IMR-90 (cell line): Measurements from ENCODE around the gene CCDC182. TPM values are rescaled to one million over a fixed set of nuclear protein-coding genes. Genes with fewer than 3 reads are reported as not detected.

ENCODE experiments used
- ATAC-seq: fragments of 200-7000 bp; cut with Tn5 transposase; 2 replicates; pipeline ENCODE4 v1.9.1; 2020; ENCODE audit warnings: low read depth, mild to moderate bottlenecking, moderate library complexity
- BruUV-seq: library from RNA; stranded (reverse); fragments of 400-500 nt; replicated peaks from 2 replicates; lab custom pipeline; 2021; lab: Mats Ljungman, UMichigan
- CTCF ChIA-PET: fragments of 300-600 bp; formaldehyde crosslinking; extraction: SDS; loops from one replicate; lab custom pipeline; 2021; ENCODE audit warnings: antibody characterized with exemption; lab: Yijun Ruan, JAX
- POLR2A ChIA-PET: fragments of 300-600 bp; sonication (Branson Sonifier 250); formaldehyde crosslinking; loops from one replicate; lab custom pipeline; 2022; ENCODE audit warnings: antibody characterized with exemption; ENCODE audit not compliant: unreplicated experiment; lab: Charles Lee
- DNase-seq: peaks from one replicate; pipeline ENCODE4 v3.0.0; 2013
- H2AFZ ChIP-seq: replicated peaks from 2 replicates; pipeline ENCODE3; 2013; ENCODE audit warnings: low read length, mild to moderate bottlenecking; ENCODE audit not compliant: poor library complexity
- H2AK5ac ChIP-seq: 2 replicates; pipeline ENCODE4 v1.6.1; 2013; ENCODE audit warnings: low read depth, low read length, inconsistent platforms
- H2AK9ac ChIP-seq: replicated peaks from 2 replicates; pipeline ENCODE3; 2013; ENCODE audit warnings: mild to moderate bottlenecking, low read depth, low read length, moderate library complexity; ENCODE audit not compliant: poor library complexity
- H2BK120ac ChIP-seq: 2 replicates; pipeline ENCODE4 v1.6.1; 2013; ENCODE audit warnings: low read depth, low read length, inconsistent platforms
- H2BK15ac ChIP-seq: 3 replicates; pipeline ENCODE4 v1.6.1; 2013; ENCODE audit warnings: low read depth, low read length, inconsistent platforms
- H2BK20ac ChIP-seq: 2 replicates; pipeline ENCODE4 v1.6.1; 2013; ENCODE audit warnings: low read depth, mild to moderate bottlenecking, inconsistent platforms, low read length, moderate library complexity
- H2BK5ac ChIP-seq: 2 replicates; pipeline ENCODE4 v1.6.1; 2013; ENCODE audit warnings: mild to moderate bottlenecking, low read depth, low read length, inconsistent platforms; ENCODE audit not compliant: poor library complexity, severe bottlenecking
- H3K14ac ChIP-seq: replicated peaks from 2 replicates; pipeline ENCODE4 v1.6.1; 2013; ENCODE audit warnings: low read depth, low read length, inconsistent platforms
- H3K18ac ChIP-seq: 2 replicates; pipeline ENCODE4 v1.6.1; 2013; ENCODE audit warnings: low read depth, low read length, control low read depth
- H3K23ac ChIP-seq: 2 replicates; pipeline ENCODE4 v1.6.1; 2013; ENCODE audit warnings: low read depth, low read length, inconsistent platforms
- H3K27ac ChIP-seq: 2 replicates; pipeline ENCODE4 v1.5.1; 2013; ENCODE audit warnings: mild to moderate bottlenecking, control low read depth, low read length; ENCODE audit not compliant: insufficient read depth
- H3K27me3 ChIP-seq: 2 replicates; pipeline ENCODE4 v1.6.1; 2013; ENCODE audit warnings: low read length; ENCODE audit not compliant: control insufficient read depth, insufficient read depth
- H3K36me3 ChIP-seq: 2 replicates; pipeline ENCODE4 v1.6.1; 2013; ENCODE audit warnings: low read length, mixed read lengths; ENCODE audit not compliant: control insufficient read depth, insufficient read depth
- H3K4ac ChIP-seq: 2 replicates; pipeline ENCODE4 v1.6.1; 2013; ENCODE audit warnings: low read depth, low read length, inconsistent platforms
- H3K4me1 ChIP-seq: 2 replicates; pipeline ENCODE4 v1.6.1; 2013; ENCODE audit warnings: low read length, mixed read lengths; ENCODE audit not compliant: control insufficient read depth, insufficient read depth
- H3K4me2 ChIP-seq: 2 replicates; pipeline ENCODE4 v1.6.1; 2013; ENCODE audit warnings: low read depth, mild to moderate bottlenecking, control low read depth, low read length, moderate library complexity
- H3K4me3 ChIP-seq: 2 replicates; pipeline ENCODE4 v1.5.1; 2013; ENCODE audit warnings: low read depth, mild to moderate bottlenecking, control low read depth, low read length, moderate library complexity; ENCODE audit not compliant: insufficient read depth
- H3K56ac ChIP-seq: 2 replicates; pipeline ENCODE4 v1.6.1; 2013; ENCODE audit warnings: low read length, inconsistent platforms; ENCODE audit not compliant: insufficient read depth; ENCODE audit errors: extremely low read depth
- H3K79me1 ChIP-seq, 2 experiments: 2 replicates each; pipeline ENCODE4 v1.6.1; 2013; ENCODE audit warnings: low read length in 2 of 2, inconsistent platforms in 1 of 2, low read depth in 1 of 2
- H3K9ac ChIP-seq: 2 replicates; pipeline ENCODE4 v1.6.1; 2013; ENCODE audit warnings: low read depth, low read length, control low read depth
- H3K9me1 ChIP-seq: 2 replicates; pipeline ENCODE4 v1.6.1; 2013; ENCODE audit warnings: low read length, inconsistent platforms; ENCODE audit not compliant: insufficient read depth
- H3K9me3 ChIP-seq: 2 replicates; pipeline ENCODE4 v1.6.1; 2013; ENCODE audit warnings: low read length; ENCODE audit not compliant: control insufficient read depth, insufficient read depth
- H4K20me1 ChIP-seq: 2 replicates; pipeline ENCODE4 v1.6.1; 2013; ENCODE audit warnings: low read length, inconsistent platforms; ENCODE audit not compliant: insufficient read depth
- H4K5ac ChIP-seq: 2 replicates; pipeline ENCODE4 v1.6.1; 2013; ENCODE audit warnings: mild to moderate bottlenecking, low read depth, low read length, control low read depth
- H4K8ac ChIP-seq, 2 experiments: 2 replicates each; pipeline ENCODE4 v1.6.1; 2013; ENCODE audit warnings: low read depth in 2 of 2, low read length in 2 of 2, control low read depth in 1 of 2, inconsistent platforms in 1 of 2
- H4K91ac ChIP-seq: 2 replicates; pipeline ENCODE4 v1.6.1; 2013; ENCODE audit warnings: low read depth, low read length, inconsistent platforms; ENCODE audit not compliant: insufficient read depth
- BHLHE40 ChIP-seq: fragments of 150-350 bp; IDR thresholded peaks from 2 replicates; pipeline ENCODE4 v1.6.1; 2016; ENCODE audit warnings: mild to moderate bottlenecking, low read depth, low read length
- CEBPB ChIP-seq: IDR thresholded peaks from 2 replicates; pipeline ENCODE4 v1.6.1; 2012; ENCODE audit warnings: low read depth, low read length, improper control_type of control experiment
- CHD1 ChIP-seq: IDR thresholded peaks from 2 replicates; pipeline ENCODE4 v1.6.1; 2012; ENCODE audit warnings: low read depth, low read length, improper control_type of control experiment
- FOS ChIP-seq: fragments of 150-350 bp; IDR thresholded peaks from 2 replicates; pipeline ENCODE4 v1.6.1; 2016; ENCODE audit warnings: low read depth, low read length
- MAFK ChIP-seq: IDR thresholded peaks from 2 replicates; pipeline ENCODE4 v1.6.1; 2012; ENCODE audit warnings: low read depth, low read length, improper control_type of control experiment
- MAZ ChIP-seq: IDR thresholded peaks from 2 replicates; pipeline ENCODE4 v1.6.1; 2012; ENCODE audit warnings: low read depth, mild to moderate bottlenecking, low read length, improper control_type of control experiment, moderate library complexity, borderline replicate concordance
- MXI1 ChIP-seq: IDR thresholded peaks from 2 replicates; pipeline ENCODE4 v1.6.1; 2012; ENCODE audit warnings: low read depth, mild to moderate bottlenecking, low read length, moderate library complexity, borderline replicate concordance
- NFE2L2 ChIP-seq: fragments of 150-350 bp; IDR thresholded peaks from 2 replicates; pipeline ENCODE4 v1.6.1; 2016; ENCODE audit warnings: low read depth, mild to moderate bottlenecking, low read length
- POLR2A ChIP-seq: IDR thresholded peaks from 2 replicates; pipeline ENCODE4 v1.6.1; 2012; ENCODE audit warnings: mild to moderate bottlenecking, low read depth, low read length
- RAD21 ChIP-seq: IDR thresholded peaks from 2 replicates; pipeline ENCODE4 v1.6.1; 2012; ENCODE audit warnings: low read length, improper control_type of control experiment
- RCOR1 ChIP-seq: IDR thresholded peaks from 2 replicates; pipeline ENCODE4 v1.6.1; 2012; ENCODE audit warnings: mild to moderate bottlenecking, low read length, improper control_type of control experiment; ENCODE audit not compliant: insufficient replicate concordance
- RFX5 ChIP-seq: IDR thresholded peaks from 2 replicates; pipeline ENCODE4 v1.8.0; 2012; ENCODE audit warnings: low read depth, mild to moderate bottlenecking, low read length, moderate library complexity
- SMC3 ChIP-seq: fragments of 150-350 bp; IDR thresholded peaks from 2 replicates; pipeline ENCODE4 v1.6.1; 2016; ENCODE audit warnings: low read depth, mild to moderate bottlenecking, antibody characterized with exemption, low read length, moderate library complexity
- WGBS, 2 experiments: methylation state at CpG; one replicate each; pipeline versions ENCODE4 v1.1.5 to v1.1.7; 2013; ENCODE audit warnings: missing lambda C conversion rate in 2 of 2; ENCODE audit not compliant: insufficient read length in 1 of 2; ENCODE audit errors: extremely low coverage in 2 of 2; 5-methylcytosine and 5-hydroxymethylcytosine counted together
- dilution Hi-C: fragments of 300-500 bp; cut with HindIII; formaldehyde crosslinking; loops from one replicate; pipeline ENCODE4 v1.14.3; 2018; ENCODE audit warnings: low sequenced_read_pairs; ENCODE audit not compliant: unreplicated experiment
- in situ Hi-C: fragments of 300-500 bp; cut with MboI; formaldehyde crosslinking; loops from 3 replicates; pipeline ENCODE4 v1.14.3; 2019; ENCODE audit warnings: low sequenced_read_pairs, inconsistent platforms, mixed read lengths
- intact Hi-C: fragments of 100-400 bp; cut with micrococcal nuclease; formaldehyde crosslinking; loops from 2 replicates; pipeline ENCODE4 v1.10.0; 2022
- polyA plus RNA-seq, 3 experiments: library from polyadenylated mRNA; depleted of rRNA; stranded (reverse); fragments of >200 nt; gene quantifications; 2 replicates each; pipeline ENCODE4 v1.2.3, GENCODE V29; 2012; ENCODE audit warnings: low replicate concordance in 1 of 3
- total RNA-seq: library from RNA; depleted of rRNA; stranded (reverse); fragments of >200 nt; gene quantifications from 2 replicates; pipeline ENCODE4 v1.2.3, GENCODE V29; 2012
- TF ChIP-seq, protein P1 (sequence below): conservative IDR thresholded peaks from 2 replicates; pipeline ENCODE4 v1.5.1; 2012; ENCODE audit warnings: mild to moderate bottlenecking, low read depth, low read length, improper control_type of control experiment
- TF ChIP-seq, protein P2 (sequence below): fragments of 150-350 bp; IDR thresholded peaks from 2 replicates; pipeline ENCODE4 v1.6.1; 2016; ENCODE audit warnings: low read depth, mild to moderate bottlenecking, low read length, moderate library complexity, borderline replicate concordance
- TF ChIP-seq, protein P3 (sequence below): fragments of 150-350 bp; IDR thresholded peaks from 2 replicates; pipeline ENCODE4 v1.6.1; 2017; ENCODE audit warnings: mild to moderate bottlenecking, antibody characterized with exemption, low read length, low read depth

CCDC182 gene
- total and polyA plus RNA-seq, 2 of the 4 experiments (the other 2 are of a cell fraction) = not detected

DNA sequence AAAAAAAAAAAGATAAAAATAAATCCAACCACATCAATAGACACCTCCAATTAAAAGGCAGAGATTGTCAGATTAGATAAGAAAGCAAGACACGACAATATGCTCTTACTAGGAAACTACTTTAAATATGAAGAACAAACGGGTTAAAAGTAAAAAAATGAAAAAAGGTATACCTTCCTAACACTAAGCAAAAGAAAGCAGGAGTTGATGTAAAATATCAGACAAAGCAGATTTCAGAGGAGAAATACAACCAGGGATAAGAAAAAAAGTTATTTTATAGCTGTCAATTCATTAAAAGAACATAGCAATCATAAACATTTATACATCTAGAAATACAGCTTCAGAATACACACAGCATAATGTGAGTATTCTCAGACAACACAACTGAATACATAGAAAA, 49.7 kb upstream of the CCDC182 start:
- TF ChIP-seq, protein P1, sequence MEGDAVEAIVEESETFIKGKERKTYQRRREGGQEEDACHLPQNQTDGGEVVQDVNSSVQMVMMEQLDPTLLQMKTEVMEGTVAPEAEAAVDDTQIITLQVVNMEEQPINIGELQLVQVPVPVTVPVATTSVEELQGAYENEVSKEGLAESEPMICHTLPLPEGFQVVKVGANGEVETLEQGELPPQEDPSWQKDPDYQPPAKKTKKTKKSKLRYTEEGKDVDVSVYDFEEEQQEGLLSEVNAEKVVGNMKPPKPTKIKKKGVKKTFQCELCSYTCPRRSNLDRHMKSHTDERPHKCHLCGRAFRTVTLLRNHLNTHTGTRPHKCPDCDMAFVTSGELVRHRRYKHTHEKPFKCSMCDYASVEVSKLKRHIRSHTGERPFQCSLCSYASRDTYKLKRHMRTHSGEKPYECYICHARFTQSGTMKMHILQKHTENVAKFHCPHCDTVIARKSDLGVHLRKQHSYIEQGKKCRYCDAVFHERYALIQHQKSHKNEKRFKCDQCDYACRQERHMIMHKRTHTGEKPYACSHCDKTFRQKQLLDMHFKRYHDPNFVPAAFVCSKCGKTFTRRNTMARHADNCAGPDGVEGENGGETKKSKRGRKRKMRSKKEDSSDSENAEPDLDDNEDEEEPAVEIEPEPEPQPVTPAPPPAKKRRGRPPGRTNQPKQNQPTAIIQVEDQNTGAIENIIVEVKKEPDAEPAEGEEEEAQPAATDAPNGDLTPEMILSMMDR = no peak
- TF ChIP-seq SMC3 (no peak), FOS (no peak), MXI1 (no peak), BHLHE40 (no peak), RCOR1 (no peak), RAD21 (no peak), MAFK (no peak), CEBPB (no peak), MAZ (no peak), RFX5 (no peak), CHD1 (no peak), POLR2A (no peak), NFE2L2 (no peak)
- TF ChIP-seq, protein P2, sequence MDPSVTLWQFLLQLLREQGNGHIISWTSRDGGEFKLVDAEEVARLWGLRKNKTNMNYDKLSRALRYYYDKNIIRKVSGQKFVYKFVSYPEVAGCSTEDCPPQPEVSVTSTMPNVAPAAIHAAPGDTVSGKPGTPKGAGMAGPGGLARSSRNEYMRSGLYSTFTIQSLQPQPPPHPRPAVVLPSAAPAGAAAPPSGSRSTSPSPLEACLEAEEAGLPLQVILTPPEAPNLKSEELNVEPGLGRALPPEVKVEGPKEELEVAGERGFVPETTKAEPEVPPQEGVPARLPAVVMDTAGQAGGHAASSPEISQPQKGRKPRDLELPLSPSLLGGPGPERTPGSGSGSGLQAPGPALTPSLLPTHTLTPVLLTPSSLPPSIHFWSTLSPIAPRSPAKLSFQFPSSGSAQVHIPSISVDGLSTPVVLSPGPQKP = no peak
- TF ChIP-seq, protein P3, sequence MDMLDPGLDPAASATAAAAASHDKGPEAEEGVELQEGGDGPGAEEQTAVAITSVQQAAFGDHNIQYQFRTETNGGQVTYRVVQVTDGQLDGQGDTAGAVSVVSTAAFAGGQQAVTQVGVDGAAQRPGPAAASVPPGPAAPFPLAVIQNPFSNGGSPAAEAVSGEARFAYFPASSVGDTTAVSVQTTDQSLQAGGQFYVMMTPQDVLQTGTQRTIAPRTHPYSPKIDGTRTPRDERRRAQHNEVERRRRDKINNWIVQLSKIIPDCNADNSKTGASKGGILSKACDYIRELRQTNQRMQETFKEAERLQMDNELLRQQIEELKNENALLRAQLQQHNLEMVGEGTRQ = no peak
- Histone ChIP-seq H3K9me3 (no peaks in the 10 kb centered on the region), H3K9me1 (no peaks in the 10 kb centered on the region), H3K9ac (no peak overlapping the region), H3K4me2 (no peak overlapping the region), H4K5ac (no peak overlapping the region), H3K4ac (no peak overlapping the region), H2BK20ac (no peak overlapping the region), H4K91ac (no peak overlapping the region), H3K36me3 (no peaks in the 10 kb centered on the region), H3K56ac (no peak overlapping the region), H3K4me1 (no peaks in the 10 kb centered on the region), H3K18ac (no peak overlapping the region), H3K14ac (no peak overlapping the region), H3K27me3 (peaks cover 5% of the 10 kb centered on the region), H2AFZ (no peak overlapping the region), H3K4me3 (no peak overlapping the region), H2BK5ac (no peak overlapping the region), H3K23ac (no peak overlapping the region), H2BK15ac (no peak overlapping the region), H2BK120ac (no peak overlapping the region), H2AK5ac (no peak overlapping the region), H4K20me1 (no peaks in the 10 kb centered on the region), H3K27ac (no peak overlapping the region), H3K79me1 (no peaks in the 10 kb centered on the region), H2AK9ac (no peak overlapping the region), H4K8ac (no peak overlapping the region)
- ChIA-PET CTCF (interaction anchor here (0.7 kb wide), 1 partner anchor 12 kb away, joined by 3 read pairs; no protein-coding TSS in a partner anchor), POLR2A (no interaction called here)
- intact Hi-C loops = no loop called here
- dilution Hi-C loops = no loop called here
- in situ Hi-C loops = no loop called here
- ATAC-seq = no peak
- no peak for DNase-seq
- BruUV-seq = no TSS peak
- WGBS, 2 experiments = no CpG with 5 or more reads among the region's 2 CpGs
